DND-41 (cell line): ENCODE data around the gene SPINDOC.

Source experiments
- ATAC-seq: fragments of 200-7000 bp; cut with Tn5 transposase; 3 replicates; pipeline ENCODE4 v1.9.1; 2021; ENCODE audit warnings: low read depth; ENCODE audit not compliant: insufficient read depth
- DNase-seq: peaks from one replicate; pipeline ENCODE4 v3.0.0-alpha.2; 2020
- H2AFZ ChIP-seq: 2 replicates; pipeline ENCODE4 v1.6.0; 2012; ENCODE audit warnings: low read depth, low read length
- H3K27ac ChIP-seq: 2 replicates; pipeline ENCODE4 v1.5.1; 2012; ENCODE audit warnings: low read length, inconsistent platforms
- H3K27me3 ChIP-seq: fragments of 200-600 bp; sonication (generic); 2 replicates; pipeline ENCODE4 v1.6.0; 2012; ENCODE audit warnings: low read length, mild to moderate bottlenecking, inconsistent platforms; ENCODE audit not compliant: insufficient read depth, poor library complexity
- H3K36me3 ChIP-seq: 2 replicates; pipeline ENCODE4 v1.5.1; 2012; ENCODE audit warnings: low read length, inconsistent platforms; ENCODE audit not compliant: insufficient read depth
- H3K4me1 ChIP-seq: 2 replicates; pipeline ENCODE4 v1.5.1; 2012; ENCODE audit warnings: mild to moderate bottlenecking, low read length; ENCODE audit not compliant: insufficient read depth
- H3K4me2 ChIP-seq: 2 replicates; pipeline ENCODE4 v1.6.0; 2012; ENCODE audit warnings: mild to moderate bottlenecking, moderate library complexity, low read length, inconsistent platforms; ENCODE audit not compliant: insufficient read depth
- H3K4me3 ChIP-seq, 2 experiments: fragments of 200-600 bp in 1 of 2; shearing (Covaris generic) in 1 of 2; 2 replicates each; pipeline ENCODE4 v1.5.1; 2012 to 2016; ENCODE audit warnings: inconsistent platforms in 2 of 2, low read length in 2 of 2, mild to moderate bottlenecking in 2 of 2, low read depth in 1 of 2, moderate library complexity in 1 of 2
- H3K79me2 ChIP-seq: 2 replicates; pipeline ENCODE4 v1.6.0; 2012; ENCODE audit warnings: low read length, inconsistent platforms; ENCODE audit not compliant: insufficient read depth
- H3K9ac ChIP-seq: 2 replicates; pipeline ENCODE4 v1.6.0; 2012; ENCODE audit warnings: low read depth, mild to moderate bottlenecking, inconsistent platforms, low read length, moderate library complexity
- H3K9me3 ChIP-seq: 2 replicates; pipeline ENCODE4 v1.5.1; 2012; ENCODE audit warnings: low read length, moderate library complexity, mild to moderate bottlenecking, inconsistent platforms; ENCODE audit not compliant: insufficient read depth, severe bottlenecking
- H4K20me1 ChIP-seq: 2 replicates; pipeline ENCODE4 v1.6.0; 2012; ENCODE audit warnings: low read length; ENCODE audit not compliant: insufficient read depth
- EZH2 ChIP-seq: IDR thresholded peaks from 3 replicates; pipeline ENCODE4 v1.6.1; 2012; ENCODE audit warnings: borderline replicate concordance, low read depth, mild to moderate bottlenecking, moderate library complexity, low read length, inconsistent platforms; ENCODE audit not compliant: severe bottlenecking
- TF ChIP-seq, protein P1 (sequence below): IDR thresholded peaks from 2 replicates; pipeline ENCODE4 v1.5.1; 2012; ENCODE audit warnings: borderline replicate concordance, low read length, moderate library complexity, mild to moderate bottlenecking; ENCODE audit not compliant: poor library complexity, severe bottlenecking; ENCODE audit errors: extremely low read depth

The SPINDOC gene

GRCh38 chr11:63813035-63813562 is at the start of gene SPINDOC:
Gene SPINDOC (plus strand): TSS chr11:63813456. CDS start chr11:63813687, 231 bp downstream.
- Histone ChIP-seq H3K4me1 (peaks cover 36% of the 10 kb centered on the region), H3K4me3 (peak within 1 kb of the TSS; percentile 83 to 97), H3K9me3 (no peaks in the 10 kb centered on the region), H3K9ac (peak within 1 kb of the TSS; percentile 92), H3K79me2 (peaks cover 46% of the 10 kb centered on the region), H3K36me3 (peaks cover 33% of the 10 kb centered on the region), H3K27me3 (no peaks in the 10 kb centered on the region), H3K27ac (peak within 1 kb of the TSS; percentile 88), H4K20me1 (peaks cover 35% of the 10 kb centered on the region), H3K4me2 (peak within 1 kb of the TSS; percentile 75), H2AFZ (peak within 1 kb of the TSS; percentile 92)
- TF ChIP-seq EZH2 = no peak
- TF ChIP-seq, protein P1, sequence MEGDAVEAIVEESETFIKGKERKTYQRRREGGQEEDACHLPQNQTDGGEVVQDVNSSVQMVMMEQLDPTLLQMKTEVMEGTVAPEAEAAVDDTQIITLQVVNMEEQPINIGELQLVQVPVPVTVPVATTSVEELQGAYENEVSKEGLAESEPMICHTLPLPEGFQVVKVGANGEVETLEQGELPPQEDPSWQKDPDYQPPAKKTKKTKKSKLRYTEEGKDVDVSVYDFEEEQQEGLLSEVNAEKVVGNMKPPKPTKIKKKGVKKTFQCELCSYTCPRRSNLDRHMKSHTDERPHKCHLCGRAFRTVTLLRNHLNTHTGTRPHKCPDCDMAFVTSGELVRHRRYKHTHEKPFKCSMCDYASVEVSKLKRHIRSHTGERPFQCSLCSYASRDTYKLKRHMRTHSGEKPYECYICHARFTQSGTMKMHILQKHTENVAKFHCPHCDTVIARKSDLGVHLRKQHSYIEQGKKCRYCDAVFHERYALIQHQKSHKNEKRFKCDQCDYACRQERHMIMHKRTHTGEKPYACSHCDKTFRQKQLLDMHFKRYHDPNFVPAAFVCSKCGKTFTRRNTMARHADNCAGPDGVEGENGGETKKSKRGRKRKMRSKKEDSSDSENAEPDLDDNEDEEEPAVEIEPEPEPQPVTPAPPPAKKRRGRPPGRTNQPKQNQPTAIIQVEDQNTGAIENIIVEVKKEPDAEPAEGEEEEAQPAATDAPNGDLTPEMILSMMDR = no peak
- DNase-seq (peak; percentile 80), ATAC-seq (peak; percentile 86)

GRCh38 chr11:63763496-63764339 is 49.5 kb upstream of the SPINDOC start:
- no peak for ATAC-seq
- Histone ChIP-seq H3K27ac (no peak overlapping the region), H3K36me3 (peaks cover 44% of the 10 kb centered on the region), H3K4me3 (no peak overlapping the region), H2AFZ (no peak overlapping the region), H3K27me3 (no peaks in the 10 kb centered on the region), H3K4me1 (peaks cover 24% of the 10 kb centered on the region), H3K79me2 (peaks cover 18% of the 10 kb centered on the region), H4K20me1 (peaks cover 29% of the 10 kb centered on the region), H3K4me2 (no peak overlapping the region), H3K9ac (no peak overlapping the region), H3K9me3 (no peaks in the 10 kb centered on the region)
- TF ChIP-seq, protein P1 = no peak
- no peak for TF ChIP-seq EZH2
- no peak for DNase-seq

GRCh38 chr11:63764340-63764678 is 48.9 kb upstream of the SPINDOC start:
- peaks cover 3% of the 10 kb centered on the region for H3K27me3 ChIP-seq
- no peaks in the 10 kb centered on the region for H3K9me3 ChIP-seq
- no peak for DNase-seq
- ATAC-seq = no peak
- H3K4me3 ChIP-seq = no peak overlapping the region
- H2AFZ ChIP-seq = no peak overlapping the region
- H3K36me3 ChIP-seq = peaks cover 43% of the 10 kb centered on the region
- H3K79me2 ChIP-seq = peaks cover 18% of the 10 kb centered on the region
- no peak overlapping the region for H3K9ac ChIP-seq
- H3K27ac ChIP-seq = no peak overlapping the region
- TF ChIP-seq, protein P1 = no peak
- no peak for TF ChIP-seq EZH2
- H4K20me1 ChIP-seq = peaks cover 29% of the 10 kb centered on the region
- H3K4me1 ChIP-seq = peaks cover 30% of the 10 kb centered on the region
- H3K4me2 ChIP-seq = no peak overlapping the region
